HEK293 (cell line): ENCODE results near the gene ALDOC.

ENCODE experiments used
- CTCF ChIA-PET: fragments of 350-600 bp; formaldehyde crosslinking; extraction: SDS; loops from one replicate; lab custom pipeline; 2021; ENCODE audit warnings: antibody characterized with exemption; lab: Yijun Ruan, JAX
- POLR2A ChIA-PET: fragments of 300-600 bp; formaldehyde crosslinking; extraction: SDS; loops from one replicate; lab custom pipeline; 2020; ENCODE audit warnings: antibody characterized with exemption, inconsistent platforms; lab: Yijun Ruan, JAX
- H3K27ac ChIP-seq: fragments of 200-500 bp; sonication (Bioruptor generic); 2 replicates; pipeline ENCODE4 v1.5.1; 2014; ENCODE audit warnings: low read depth, low read length, control low read depth, inconsistent platforms; ENCODE audit errors: extremely low read depth
- H3K36me3 ChIP-seq, 2 experiments: fragments of 200-500 bp in 1 of 2; sonication (Bioruptor generic) in 1 of 2; 1 replicate in 1 of 2; 2 replicates in 1 of 2; pipeline ENCODE4 v1.5.1; 2014 to 2017; ENCODE audit warnings: inconsistent platforms in 2 of 2, low read length in 2 of 2; ENCODE audit not compliant: control insufficient read depth in 2 of 2, insufficient read depth in 1 of 2
- H3K4me1 ChIP-seq: fragments of 200-500 bp; sonication (Bioruptor generic); 2 replicates; pipeline ENCODE4 v1.5.1; 2014; ENCODE audit warnings: mild to moderate bottlenecking, low read length, inconsistent platforms; ENCODE audit not compliant: control insufficient read depth, insufficient read depth
- H3K4me3 ChIP-seq: 2 replicates; pipeline ENCODE4 v1.5.1; 2011; ENCODE audit warnings: low read depth, mild to moderate bottlenecking, control low read depth, low read length, moderate library complexity
- H3K9me3 ChIP-seq: fragments of 200-500 bp; sonication (Bioruptor generic); 2 replicates; pipeline ENCODE4 v1.5.1; 2014; ENCODE audit warnings: low read depth, low read length, inconsistent platforms; ENCODE audit not compliant: control insufficient read depth, insufficient read depth
- GLIS1 ChIP-seq: fragments of 450-650 bp; formaldehyde crosslinking; IDR thresholded peaks from 2 replicates; pipeline ENCODE4 v1.5.1; 2016; ENCODE audit warnings: missing biosample characterization, missing genetic modification characterization
- GLIS2 ChIP-seq: fragments of 450-650 bp; formaldehyde crosslinking; IDR thresholded peaks from 2 replicates; pipeline ENCODE4 v1.5.1; 2016; ENCODE audit warnings: missing biosample characterization, missing genetic modification characterization
- KLF16 ChIP-seq: fragments of 450-650 bp; formaldehyde crosslinking; IDR thresholded peaks from 2 replicates; pipeline ENCODE4 v1.5.1; 2017; ENCODE audit warnings: missing biosample characterization, missing genetic modification characterization
- KLF17 ChIP-seq: fragments of 450-650 bp; formaldehyde crosslinking; IDR thresholded peaks from 2 replicates; pipeline ENCODE4 v1.5.1; 2016; ENCODE audit warnings: missing biosample characterization, missing genetic modification characterization
- KLF7 ChIP-seq: fragments of 450-650 bp; formaldehyde crosslinking; IDR thresholded peaks from 2 replicates; pipeline ENCODE4 v1.5.1; 2016; ENCODE audit warnings: missing biosample characterization, missing genetic modification characterization, borderline replicate concordance
- KLF9 ChIP-seq: fragments of 450-650 bp; formaldehyde crosslinking; IDR thresholded peaks from 2 replicates; pipeline ENCODE4 v1.5.1; 2016; ENCODE audit warnings: missing biosample characterization, missing genetic modification characterization, low read depth
- ZBTB10 ChIP-seq: fragments of 450-650 bp; formaldehyde crosslinking; IDR thresholded peaks from 2 replicates; pipeline ENCODE4 v1.5.1; 2016; ENCODE audit warnings: missing biosample characterization, missing genetic modification characterization
- ZBTB17 ChIP-seq: fragments of 450-650 bp; formaldehyde crosslinking; IDR thresholded peaks from 2 replicates; pipeline ENCODE4 v1.5.1; 2016; ENCODE audit warnings: missing biosample characterization, missing genetic modification characterization
- ZFP69B ChIP-seq: fragments of 450-650 bp; formaldehyde crosslinking; IDR thresholded peaks from 2 replicates; pipeline ENCODE4 v1.5.1; 2016; ENCODE audit warnings: missing biosample characterization, missing genetic modification characterization
- ZNF121 ChIP-seq: fragments of 450-650 bp; formaldehyde crosslinking; IDR thresholded peaks from 2 replicates; pipeline ENCODE4 v1.5.1; 2016; ENCODE audit warnings: missing biosample characterization, missing genetic modification characterization
- ZNF157 ChIP-seq: fragments of 450-650 bp; formaldehyde crosslinking; IDR thresholded peaks from 2 replicates; pipeline ENCODE4 v1.5.1; 2016; ENCODE audit warnings: missing biosample characterization, missing genetic modification characterization
- ZNF571 ChIP-seq: fragments of 450-650 bp; formaldehyde crosslinking; IDR thresholded peaks from 2 replicates; pipeline ENCODE4 v1.5.0; 2017; ENCODE audit warnings: missing biosample characterization, missing genetic modification characterization
- ZNF768 ChIP-seq: fragments of 450-650 bp; formaldehyde crosslinking; IDR thresholded peaks from 2 replicates; pipeline ENCODE4 v1.5.1; 2018; ENCODE audit warnings: missing biosample characterization, mild to moderate bottlenecking, missing genetic modification characterization
- ZNF776 ChIP-seq: fragments of 450-650 bp; formaldehyde crosslinking; IDR thresholded peaks from 2 replicates; pipeline ENCODE4 v1.5.0; 2017; ENCODE audit warnings: missing biosample characterization, missing genetic modification characterization, borderline replicate concordance
- ZSCAN16 ChIP-seq: fragments of 450-650 bp; formaldehyde crosslinking; IDR thresholded peaks from 2 replicates; pipeline ENCODE4 v1.5.1; 2016; ENCODE audit warnings: missing biosample characterization, missing genetic modification characterization

ALDOC gene

GRCh38 chr17:28532050-28532960 lies 44.4 kb downstream of the ALDOC start:
- TF ChIP-seq KLF16 (tag by site-specific recombination) (no peak), ZNF776 (tag by site-specific recombination) (no peak), ZFP69B (tag by site-specific recombination) (no peak), KLF17 (tag by site-specific recombination) (0 out of 2 replicates have a peak, but pooled peaks have one; percentile 23), ZBTB17 (tag by site-specific recombination) (0 out of 2 replicates have a peak, but pooled peaks have one; percentile 19), ZNF768 (tag by site-specific recombination) (no peak), GLIS1 (peak; percentile 35; the same call in 1 of the 2 replicates)
- Histone ChIP-seq H3K27ac (no peak overlapping the region), H3K4me3 (no peak overlapping the region), H3K36me3 (no peaks in the 10 kb centered on the region), H3K9me3 (no peaks in the 10 kb centered on the region), H3K4me1 (no peaks in the 10 kb centered on the region)
- ChIA-PET CTCF (interaction anchor here (0.6 to 2.5 kb wide), 3 partner anchors 8 to 119 kb away, joined by 3 to 15 read pairs (median 3); no protein-coding TSS in a partner anchor), POLR2A (no interaction called here)

DNA sequence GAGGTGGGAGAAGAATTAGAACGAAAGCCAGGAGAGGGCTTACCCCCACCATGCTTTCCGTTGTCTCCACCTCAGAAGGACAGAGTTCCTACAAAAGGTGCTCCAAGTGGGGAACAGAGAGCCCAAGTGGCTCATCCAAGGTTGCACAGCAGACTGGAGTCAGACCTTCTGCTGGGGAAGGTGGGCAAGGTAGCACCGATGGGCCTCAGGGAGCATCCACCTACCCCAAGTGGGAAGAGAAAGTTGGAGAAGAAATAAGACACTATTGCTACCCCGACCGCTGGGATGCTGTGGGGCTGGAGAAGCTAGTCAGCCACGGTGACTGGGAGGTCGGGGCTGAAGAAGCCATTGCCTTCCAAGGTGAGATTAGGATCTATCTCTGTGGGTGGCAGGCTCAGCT lies 45.8 kb downstream of the ALDOC start:
- ChIA-PET CTCF (interaction anchor here (0.9 to 2.5 kb wide), 2 partner anchors 10 to 32 kb away, joined by 3 to 15 read pairs; no protein-coding TSS in a partner anchor), POLR2A (no interaction called here)
- Histone ChIP-seq H3K36me3 (no peaks in the 10 kb centered on the region), H3K9me3 (no peaks in the 10 kb centered on the region), H3K4me1 (no peaks in the 10 kb centered on the region), H3K4me3 (no peak overlapping the region), H3K27ac (no peak overlapping the region)
- TF ChIP-seq ZNF768 (tag by site-specific recombination), result peak; percentile 85; the same call in 1 of the 2 replicates
- peak; percentile 49; the same call in 1 of the 2 replicates for TF ChIP-seq GLIS1
- TF ChIP-seq KLF7 (tag by site-specific recombination), result no peak

- H3K36me3 ChIP-seq, result no peaks in the 10 kb centered on the region
- H3K9me3 ChIP-seq, result no peaks in the 10 kb centered on the region
- ChIA-PET CTCF (interaction anchor here (0.7 to 2.9 kb wide), 4 partner anchors 10 to 86 kb away, joined by 3 to 17 read pairs (median 4); no protein-coding TSS in a partner anchor), POLR2A (no interaction called here)
- H3K4me1 ChIP-seq, result peaks cover 2% of the 10 kb centered on the region; the same call in 1 of the 2 replicates
- no peak overlapping the region for H3K27ac ChIP-seq
- TF ChIP-seq ZNF768 (tag by site-specific recombination) (peak; percentile 84), ZNF121 (tag by site-specific recombination) (no peak)
- H3K4me3 ChIP-seq, result no peak overlapping the region
Observed at GRCh38 chr17:28530250-28530649, 46.4 kb downstream of the ALDOC start.

DNA sequence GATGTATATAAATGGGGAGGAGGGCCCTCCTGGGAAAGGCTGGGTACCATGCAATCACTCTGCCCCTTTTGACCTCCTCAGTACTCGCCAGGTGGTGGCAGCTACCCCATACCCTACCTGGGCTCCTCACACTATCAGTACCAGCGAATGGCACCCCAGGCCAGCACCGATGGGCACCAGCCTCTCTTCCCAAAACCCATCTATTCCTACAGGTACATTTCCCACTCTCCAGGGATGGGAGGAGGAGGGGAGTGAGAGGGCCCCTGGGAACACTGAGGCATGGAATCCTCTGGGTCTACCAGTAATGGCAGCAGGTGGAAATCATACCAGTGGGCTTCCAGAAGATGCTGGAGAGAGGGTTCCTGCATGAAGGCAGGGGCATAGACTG lies 47.7 kb downstream of the ALDOC start:
- POLR2A ChIA-PET, result interaction anchor here (0.6 kb wide), 1 partner anchor 29 kb away, joined by 3 read pairs; no protein-coding TSS in a partner anchor
- Histone ChIP-seq H3K4me1 (peaks cover 5% of the 10 kb centered on the region; the same call in 1 of the 2 replicates), H3K36me3 (no peaks in the 10 kb centered on the region), H3K9me3 (no peaks in the 10 kb centered on the region), H3K27ac (no peak overlapping the region), H3K4me3 (no peak overlapping the region)
- CTCF ChIA-PET, result interaction anchor here (0.5 to 4.7 kb wide), 8 partner anchors 9 to 1040 kb away, joined by 3 to 17 read pairs (median 4); no protein-coding TSS in a partner anchor
- no peak for TF ChIP-seq ZNF157 (tag by site-specific recombination)
- no peak for TF ChIP-seq ZBTB10
- TF ChIP-seq ZSCAN16 (tag by site-specific recombination), result no peak
- no peak for TF ChIP-seq KLF9 (tag by site-specific recombination)
- TF ChIP-seq ZNF571, result no peak
- TF ChIP-seq GLIS2 (tag by site-specific recombination), result no peak
